Activated CD4-positive, alpha-beta T cell treated with anti-CD3 and anti-CD28 coated beads for 36 hours (primary cell): ENCODE data around the gene THADA. TPM values are rescaled to one million over a fixed set of nuclear protein-coding genes. Genes with fewer than 3 reads are reported as not detected.

Experiments
- ATAC-seq: fragments of 200-7000 bp; cut with Tn5 transposase; one replicate; pipeline ENCODE4 v1.10.0; 2021; ENCODE audit warnings: mild to moderate bottlenecking, moderate library complexity
- CTCF ChIA-PET: fragments of 350-600 bp; sonication (Branson Sonifier 250); formaldehyde crosslinking; loops from one replicate; lab custom pipeline; 2021; ENCODE audit warnings: antibody characterized with exemption; lab: Charles Lee
- POLR2A ChIA-PET: fragments of 350-600 bp; sonication (Branson Sonifier 250); formaldehyde crosslinking; loops from one replicate; lab custom pipeline; 2021; ENCODE audit warnings: antibody characterized with exemption, inconsistent platforms; lab: Charles Lee
- DNase-seq: peaks from one replicate; pipeline ENCODE4 v3.0.0-alpha.2; 2020
- H3K27ac Mint-ChIP-seq: one replicate; pipeline ENCODE4 v1.8.0; 2021; ENCODE audit warnings: mixed read lengths
- H3K27me3 Mint-ChIP-seq: one replicate; pipeline ENCODE4 v1.8.0; 2021; ENCODE audit warnings: mixed read lengths
- H3K36me3 Mint-ChIP-seq: one replicate; pipeline ENCODE4 v1.8.0; 2021; ENCODE audit warnings: low read depth, mixed read lengths
- H3K4me1 Mint-ChIP-seq: one replicate; pipeline ENCODE4 v1.8.0; 2021; ENCODE audit warnings: mixed read lengths
- H3K4me3 Mint-ChIP-seq: one replicate; pipeline ENCODE4 v1.8.0; 2021; ENCODE audit warnings: mild to moderate bottlenecking, moderate library complexity, mixed read lengths
- H3K9me3 Mint-ChIP-seq: one replicate; pipeline ENCODE4 v1.8.0; 2021; ENCODE audit warnings: low read depth, mixed read lengths
- intact Hi-C, 2 experiments: fragments of 100-400 bp; cut with DNase I in 1 of 2; cut with micrococcal nuclease in 1 of 2; formaldehyde crosslinking; loops; one replicate each; pipeline versions ENCODE4 v1.14.2 to v1.15.1; 2022 to 2024; cut with DNase I, micrococcal nuclease
- total RNA-seq, 2 experiments: library from RNA; stranded (reverse); gene quantifications; one replicate each; pipeline ENCODE4 v1.2.3, GENCODE V29; 2021

THADA gene
- total RNA-seq, 2 experiments from 2014 or later: 32.5 to 36.6 TPM

GRCh38 chr2:43511199-43511598 is 84.6 kb downstream of the THADA start:
- DNase-seq (peak; percentile 10), ATAC-seq (no peak)
- Mint-ChIP-seq H3K36me3 (peaks cover 37% of the 10 kb centered on the region), H3K9me3 (no peaks in the 10 kb centered on the region), H3K27ac (no peak overlapping the region), H3K4me3 (no peak overlapping the region), H3K4me1 (peaks cover 38% of the 10 kb centered on the region), H3K27me3 (no peaks in the 10 kb centered on the region)
- intact Hi-C loops: no loop called here
- ChIA-PET POLR2A (interaction anchor here (0.6 kb wide), 1 partner anchor 383 kb away, joined by 3 read pairs; no protein-coding TSS in a partner anchor), CTCF (interaction anchor here (0.8 to 2.5 kb wide), 3 partner anchors 27 to 86 kb away, joined by 3 to 6 read pairs (median 3); no protein-coding TSS in a partner anchor)

- peaks cover 31% of the 10 kb centered on the region for H3K4me1 Mint-ChIP-seq
- DNase-seq: no peak
- no peak for ATAC-seq
- H3K27ac Mint-ChIP-seq: no peak overlapping the region
- no peak overlapping the region for H3K4me3 Mint-ChIP-seq
- POLR2A ChIA-PET: no interaction called here
- CTCF ChIA-PET: interaction anchor here (2.5 kb wide), 1 partner anchor 25 kb away, joined by 6 read pairs; no protein-coding TSS in a partner anchor
- peaks cover 39% of the 10 kb centered on the region for H3K36me3 Mint-ChIP-seq
- H3K27me3 Mint-ChIP-seq: no peaks in the 10 kb centered on the region
- H3K9me3 Mint-ChIP-seq: no peaks in the 10 kb centered on the region
- intact Hi-C loops: no loop called here
Observed at GRCh38 chr2:43509886-43510285, 86.0 kb downstream of the THADA start.

- CTCF ChIA-PET: interaction anchor here (0.6 to 0.8 kb wide), 3 partner anchors 9 to 33 kb away, joined by 3 to 5 read pairs (median 5); no protein-coding TSS in a partner anchor
- intact Hi-C loops: no loop called here
- peak overlapping the region; percentile 61 for H3K27ac Mint-ChIP-seq
- POLR2A ChIA-PET: no interaction called here
- no peaks in the 10 kb centered on the region for H3K9me3 Mint-ChIP-seq
- peaks cover 31% of the 10 kb centered on the region for H3K4me1 Mint-ChIP-seq
- DNase-seq (peak; percentile 16), ATAC-seq (peak; percentile 70)
- H3K4me3 Mint-ChIP-seq: no peak overlapping the region
- peaks cover 39% of the 10 kb centered on the region for H3K36me3 Mint-ChIP-seq
- H3K27me3 Mint-ChIP-seq: no peaks in the 10 kb centered on the region
Observed at GRCh38 chr2:43508209-43508608, 87.6 kb downstream of the THADA start.

DNA sequence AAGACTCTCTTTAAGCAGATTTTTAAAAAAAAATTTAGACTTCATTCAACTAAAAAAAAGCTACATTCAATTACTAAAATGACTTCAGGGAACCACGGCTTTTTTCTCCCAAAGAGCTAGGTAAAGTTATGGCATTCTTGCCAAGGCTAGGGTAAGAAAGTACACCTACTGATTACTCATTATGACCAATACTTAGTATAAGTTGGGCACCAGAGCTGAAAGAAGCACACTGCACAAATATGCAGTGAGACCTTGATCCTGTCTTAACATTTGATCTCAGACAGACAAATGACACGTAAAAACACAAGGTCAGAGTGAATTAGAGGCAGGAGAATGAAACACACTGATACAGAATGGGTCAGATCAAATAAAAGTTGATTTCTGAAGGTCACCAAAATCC is 88.7 kb downstream of the THADA start:
- ChIA-PET POLR2A (no interaction called here), CTCF (interaction anchor here (0.6 to 1.6 kb wide), 4 partner anchors 14 to 70 kb away, joined by 3 to 7 read pairs (median 4); no protein-coding TSS in a partner anchor)
- H3K4me1 Mint-ChIP-seq: peaks cover 31% of the 10 kb centered on the region
- peaks cover 32% of the 10 kb centered on the region for H3K36me3 Mint-ChIP-seq
- no peak for DNase-seq
- H3K27me3 Mint-ChIP-seq: no peaks in the 10 kb centered on the region
- no peak for ATAC-seq
- intact Hi-C loops: no loop called here
- peak overlapping the region; percentile 77 for H3K27ac Mint-ChIP-seq
- H3K4me3 Mint-ChIP-seq: no peak overlapping the region
- H3K9me3 Mint-ChIP-seq: no peaks in the 10 kb centered on the region

DNA sequence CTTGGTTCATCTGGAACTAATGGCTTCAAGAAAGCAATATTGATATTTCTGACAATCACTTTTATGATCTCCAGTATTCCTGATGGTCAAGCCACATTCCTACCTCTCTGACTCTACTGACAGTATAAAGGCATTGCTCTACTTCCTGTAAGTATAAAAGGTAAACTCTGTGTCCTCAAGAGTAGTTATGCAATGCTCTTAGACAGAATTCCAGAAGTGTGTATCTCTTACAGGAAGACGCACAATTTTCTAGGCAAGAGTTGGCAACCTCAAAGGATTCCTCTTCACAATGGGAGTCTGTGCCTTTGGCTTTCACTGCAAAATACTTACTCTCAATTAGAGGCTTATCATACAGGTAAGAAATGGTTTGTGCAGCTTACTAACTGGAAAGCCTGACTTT is 100.1 kb downstream of the THADA start:
- no peaks in the 10 kb centered on the region for H3K4me1 Mint-ChIP-seq
- intact Hi-C loops: no loop called here
- H3K27ac Mint-ChIP-seq: no peak overlapping the region
- H3K27me3 Mint-ChIP-seq: no peaks in the 10 kb centered on the region
- CTCF ChIA-PET: interaction anchor here (1.6 kb wide), 1 partner anchor 326 kb away, joined by 4 read pairs; no protein-coding TSS in a partner anchor
- H3K4me3 Mint-ChIP-seq: no peak overlapping the region
- H3K9me3 Mint-ChIP-seq: no peaks in the 10 kb centered on the region
- DNase-seq (no peak), ATAC-seq (no peak)
- POLR2A ChIA-PET: no interaction called here
- H3K36me3 Mint-ChIP-seq: peaks cover 35% of the 10 kb centered on the region

DNA sequence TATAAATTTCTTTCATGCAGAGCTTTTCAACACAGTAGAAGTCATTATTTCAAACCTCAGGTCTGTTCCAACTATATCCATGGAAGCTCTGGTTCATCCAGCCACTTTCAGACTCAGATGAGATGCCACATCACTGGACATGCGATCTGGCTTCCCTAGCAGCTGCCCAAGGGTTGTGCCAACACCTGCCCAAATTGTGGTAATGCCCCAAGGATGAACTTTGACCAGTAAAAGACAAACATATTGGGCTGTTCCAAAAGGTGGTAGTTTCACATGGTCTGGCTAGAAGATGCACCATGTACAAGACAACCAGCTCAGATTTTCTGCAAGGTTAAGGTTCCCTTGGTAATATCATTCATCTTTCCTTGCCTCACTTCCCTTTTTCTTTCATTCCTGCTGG is 101.9 kb downstream of the THADA start:
- H3K27ac Mint-ChIP-seq: no peak overlapping the region
- no peak for DNase-seq
- intact Hi-C loops: no loop called here
- H3K36me3 Mint-ChIP-seq: peaks cover 32% of the 10 kb centered on the region
- ChIA-PET CTCF (interaction anchor here (0.6 to 3.0 kb wide), 5 partner anchors 9 to 549 kb away, joined by 3 to 24 read pairs (median 3); no protein-coding TSS in a partner anchor), POLR2A (interaction anchor here (0.6 kb wide), 1 partner anchor 47 kb away, joined by 3 read pairs; no protein-coding TSS in a partner anchor)
- ATAC-seq: no peak
- no peak overlapping the region for H3K4me3 Mint-ChIP-seq
- no peaks in the 10 kb centered on the region for H3K4me1 Mint-ChIP-seq
- no peaks in the 10 kb centered on the region for H3K27me3 Mint-ChIP-seq
- H3K9me3 Mint-ChIP-seq: no peaks in the 10 kb centered on the region

DNA sequence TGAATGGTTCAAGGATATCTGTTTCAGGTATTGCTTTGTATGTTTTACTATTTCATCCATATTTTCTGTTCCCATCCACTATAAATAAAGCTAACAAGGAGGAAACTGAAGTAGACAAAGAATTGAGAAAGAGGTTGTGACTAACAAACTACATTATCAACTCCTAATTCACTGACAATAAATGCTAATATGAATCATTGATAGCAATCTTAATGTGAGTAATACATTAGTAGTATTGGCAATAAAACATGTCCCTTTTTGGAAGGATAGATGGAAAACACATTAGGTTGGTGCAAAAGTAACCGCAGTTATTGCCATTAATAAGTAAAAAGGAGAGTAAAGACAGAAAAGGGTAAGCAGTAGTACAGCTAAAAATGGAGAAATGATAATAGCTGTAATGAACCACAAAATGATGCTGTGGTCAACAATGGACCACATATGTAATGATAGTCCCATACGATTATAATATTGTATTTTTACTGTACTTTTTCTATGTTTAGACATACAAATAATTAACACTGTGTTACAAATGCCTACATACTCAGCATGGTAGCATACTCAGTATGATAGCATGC is 104.7 kb downstream of the THADA start:
- DNase-seq (no peak), ATAC-seq (no peak)
- intact Hi-C loops: no loop called here
- no peaks in the 10 kb centered on the region for H3K27me3 Mint-ChIP-seq
- ChIA-PET CTCF (interaction anchor here (0.6 to 2.0 kb wide), 3 partner anchors 13 to 601 kb away, joined by 3 to 6 read pairs (median 3); no protein-coding TSS in a partner anchor), POLR2A (no interaction called here)
- peaks cover 11% of the 10 kb centered on the region for H3K36me3 Mint-ChIP-seq
- H3K9me3 Mint-ChIP-seq: no peaks in the 10 kb centered on the region
- H3K4me1 Mint-ChIP-seq: peaks cover 2% of the 10 kb centered on the region
- no peak overlapping the region for H3K27ac Mint-ChIP-seq
- no peak overlapping the region for H3K4me3 Mint-ChIP-seq

GRCh38 chr2:43490252-43490786 is 105.5 kb downstream of the THADA start:
- Mint-ChIP-seq H3K36me3 (peaks cover 10% of the 10 kb centered on the region), H3K9me3 (no peaks in the 10 kb centered on the region), H3K4me1 (peaks cover 2% of the 10 kb centered on the region), H3K27me3 (no peaks in the 10 kb centered on the region), H3K27ac (no peak overlapping the region), H3K4me3 (no peak overlapping the region)
- ChIA-PET POLR2A (no interaction called here), CTCF (interaction anchor here (0.7 to 2.0 kb wide), 2 partner anchors 14 to 1481 kb away, joined by 3 to 6 read pairs; no protein-coding TSS in a partner anchor)
- no peak for ATAC-seq
- intact Hi-C loops: no loop called here
- no peak for DNase-seq

- Mint-ChIP-seq H3K9me3 (no peaks in the 10 kb centered on the region), H3K4me1 (peaks cover 2% of the 10 kb centered on the region), H3K27ac (no peak overlapping the region), H3K36me3 (peaks cover 5% of the 10 kb centered on the region), H3K27me3 (no peaks in the 10 kb centered on the region), H3K4me3 (no peak overlapping the region)
- ATAC-seq: no peak
- ChIA-PET POLR2A (no interaction called here), CTCF (interaction anchor here (1.2 kb wide), 1 partner anchor 260 kb away, joined by 3 read pairs; no protein-coding TSS in a partner anchor)
- no peak for DNase-seq
- intact Hi-C loops: no loop called here
Observed at GRCh38 chr2:43488737-43489136, 107.1 kb downstream of the THADA start.

- H3K36me3 Mint-ChIP-seq: no peaks in the 10 kb centered on the region
- ChIA-PET CTCF (interaction anchor here (0.8 kb wide), 1 partner anchor 231 kb away, joined by 3 read pairs; no protein-coding TSS in a partner anchor), POLR2A (interaction anchor here (0.7 kb wide), 1 partner anchor 129 kb away, joined by 3 read pairs; no protein-coding TSS in a partner anchor)
- peaks cover 2% of the 10 kb centered on the region for H3K4me1 Mint-ChIP-seq
- DNase-seq (no peak), ATAC-seq (no peak)
- H3K4me3 Mint-ChIP-seq: no peak overlapping the region
- intact Hi-C loops: loop anchor here in 1 of 2 experiments (2.0 kb wide), 1 partner anchor 628 kb away; no protein-coding TSS in a partner anchor
- no peak overlapping the region for H3K27ac Mint-ChIP-seq
- no peaks in the 10 kb centered on the region for H3K9me3 Mint-ChIP-seq
- no peaks in the 10 kb centered on the region for H3K27me3 Mint-ChIP-seq
Observed at GRCh38 chr2:43486603-43487002, 109.2 kb downstream of the THADA start.

- H3K36me3 Mint-ChIP-seq: peaks cover 8% of the 10 kb centered on the region
- peak; percentile 42 for ATAC-seq
- CTCF ChIA-PET: interaction anchor here (0.6 to 3.1 kb wide), 57 partner anchors 9 to 674 kb away, joined by 3 to 32 read pairs (median 4); partner anchors contain the start of gene PLEKHH2
Observed at GRCh38 chr2:43484323-43484930, 111.4 kb downstream of the THADA start.

More at GRCh38 chr2:43484323-43484930, 111.4 kb downstream of the THADA start:
- POLR2A ChIA-PET: no interaction called here
- H3K4me1 Mint-ChIP-seq: peaks cover 2% of the 10 kb centered on the region
- H3K27ac Mint-ChIP-seq: no peak overlapping the region
- DNase-seq: no peak
- intact Hi-C loops: loop anchor here (1.0 to 5.0 kb wide), 6 partner anchors 97 to 657 kb away; no protein-coding TSS in a partner anchor
- H3K4me3 Mint-ChIP-seq: no peak overlapping the region
- H3K9me3 Mint-ChIP-seq: no peaks in the 10 kb centered on the region
- no peaks in the 10 kb centered on the region for H3K27me3 Mint-ChIP-seq
